ENCODE measurements around the gene PRSS53. TPM values are rescaled to one million over a fixed set of nuclear protein-coding genes. Genes with fewer than 3 reads are reported as not detected.

PRSS53 gene
- total and polyA plus RNA-seq, 10 donors = 1.6 to 6.0 (median 2.5) TPM

GRCh38 chr16:31073142-31073969 lies 15.4 kb downstream of the PRSS53 start:
- DNase-seq = peak; percentile 97
- TF ChIP-seq, protein P1, sequence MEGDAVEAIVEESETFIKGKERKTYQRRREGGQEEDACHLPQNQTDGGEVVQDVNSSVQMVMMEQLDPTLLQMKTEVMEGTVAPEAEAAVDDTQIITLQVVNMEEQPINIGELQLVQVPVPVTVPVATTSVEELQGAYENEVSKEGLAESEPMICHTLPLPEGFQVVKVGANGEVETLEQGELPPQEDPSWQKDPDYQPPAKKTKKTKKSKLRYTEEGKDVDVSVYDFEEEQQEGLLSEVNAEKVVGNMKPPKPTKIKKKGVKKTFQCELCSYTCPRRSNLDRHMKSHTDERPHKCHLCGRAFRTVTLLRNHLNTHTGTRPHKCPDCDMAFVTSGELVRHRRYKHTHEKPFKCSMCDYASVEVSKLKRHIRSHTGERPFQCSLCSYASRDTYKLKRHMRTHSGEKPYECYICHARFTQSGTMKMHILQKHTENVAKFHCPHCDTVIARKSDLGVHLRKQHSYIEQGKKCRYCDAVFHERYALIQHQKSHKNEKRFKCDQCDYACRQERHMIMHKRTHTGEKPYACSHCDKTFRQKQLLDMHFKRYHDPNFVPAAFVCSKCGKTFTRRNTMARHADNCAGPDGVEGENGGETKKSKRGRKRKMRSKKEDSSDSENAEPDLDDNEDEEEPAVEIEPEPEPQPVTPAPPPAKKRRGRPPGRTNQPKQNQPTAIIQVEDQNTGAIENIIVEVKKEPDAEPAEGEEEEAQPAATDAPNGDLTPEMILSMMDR (IDR thresholded peaks at IDR 0.05 in 8 of 11, conservative IDR thresholded peaks at IDR 0.05 in 3 of 11) = peak in 2 of 11 experiments; percentile 9 to 25
- TF ChIP-seq POLR2AphosphoS5 (IDR thresholded peaks at IDR 0.05) = peak in 1 of 3 donors; percentile 67
- no peak for TF ChIP-seq POLR2A (IDR thresholded peaks at IDR 0.05)
- Histone ChIP-seq H3K9me3 (no peaks in the 10 kb centered on the region), H3K4me1 (peaks cover 21 to 63% (median 41%) of the 10 kb centered on the region in 6 donors), H3K27ac (peak overlapping the region; percentile 89 to 98 (median 94)), H3K4me3 (peak overlapping the region; percentile 75 to 100 (median 96)), H3K36me3 (peaks cover 0 to 28% (median 24%) of the 10 kb centered on the region in 6 donors), H3K27me3 (replicated peaks in 1 of 7) (no peaks in the 10 kb centered on the region)
- 0 to 1% (median 0%) methylated on average over 43 to 83 of the region's 83 CpGs for WGBS, 5 donors
- intact Hi-C loops (cut with DNase I; ENCODE audit: low total_unique reads) = no loop called here

GRCh38 chr16:31072540-31073141 lies 16.1 kb downstream of the PRSS53 start:
- 1 to 7% (median 4%) methylated on average over 27 of the region's 27 CpGs for WGBS, 5 donors
- peak overlapping the region; percentile 75 to 100 (median 96) for H3K4me3 ChIP-seq
- intact Hi-C loops (cut with DNase I; ENCODE audit: low total_unique reads) = no loop called here
- no peak for DNase-seq
- H3K27ac ChIP-seq = peak overlapping the region; percentile 89 to 98 (median 94)
- H3K4me1 ChIP-seq = peaks cover 21 to 57% (median 41%) of the 10 kb centered on the region in 6 donors
- TF ChIP-seq POLR2AphosphoS5 (IDR thresholded peaks at IDR 0.05) = no peak
- TF ChIP-seq, protein P1 (IDR thresholded peaks at IDR 0.05 in 8 of 11, conservative IDR thresholded peaks at IDR 0.05 in 3 of 11) = no peak
- H3K9me3 ChIP-seq = no peaks in the 10 kb centered on the region
- peaks cover 0 to 21% (median 16%) of the 10 kb centered on the region in 6 donors for H3K36me3 ChIP-seq
- no peaks in the 10 kb centered on the region for H3K27me3 ChIP-seq (replicated peaks in 1 of 7)

DNA sequence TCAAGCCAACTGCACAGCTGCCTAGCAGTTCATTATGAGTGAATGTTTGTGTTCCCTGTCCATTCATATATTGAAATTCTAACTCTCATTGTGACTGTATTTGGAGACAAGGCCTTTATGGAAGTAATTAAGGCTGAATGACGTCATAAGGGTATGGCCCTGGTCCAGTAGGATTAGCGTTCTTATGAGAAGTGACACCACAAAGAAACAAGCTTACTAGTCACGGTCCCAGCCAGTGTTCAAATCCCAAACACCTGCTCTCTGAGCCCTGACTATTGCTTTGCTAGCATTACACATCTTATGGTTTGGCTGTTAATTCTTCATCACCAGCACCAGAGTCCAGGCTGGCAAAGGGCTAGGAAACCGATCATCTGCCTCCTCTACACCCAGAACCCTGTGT lies 16.9 kb downstream of the PRSS53 start:
- Histone ChIP-seq H3K9me3 (no peaks in the 10 kb centered on the region), H3K27ac (peak overlapping the region; percentile 89 to 98 (median 94)), H3K4me3 (peak overlapping the region in 5 of 8 donors; percentile 75 to 100 (median 95)), H3K27me3 (replicated peaks in 1 of 7) (no peaks in the 10 kb centered on the region), H3K4me1 (peaks cover 21 to 58% (median 41%) of the 10 kb centered on the region in 6 donors), H3K36me3 (peaks cover 0 to 13% (median 9%) of the 10 kb centered on the region in 6 donors)
- 38 to 66% (median 49%) methylated on average over 4 of the region's 4 CpGs for WGBS, 5 donors
- no peak for DNase-seq
- intact Hi-C loops (cut with DNase I; ENCODE audit: low total_unique reads) = no loop called here
- no peak for TF ChIP-seq POLR2AphosphoS5 (IDR thresholded peaks at IDR 0.05)
- TF ChIP-seq, protein P1 (IDR thresholded peaks at IDR 0.05 in 8 of 11, conservative IDR thresholded peaks at IDR 0.05 in 3 of 11) = no peak
- TF ChIP-seq POLR2A (IDR thresholded peaks at IDR 0.05) = no peak

DNA sequence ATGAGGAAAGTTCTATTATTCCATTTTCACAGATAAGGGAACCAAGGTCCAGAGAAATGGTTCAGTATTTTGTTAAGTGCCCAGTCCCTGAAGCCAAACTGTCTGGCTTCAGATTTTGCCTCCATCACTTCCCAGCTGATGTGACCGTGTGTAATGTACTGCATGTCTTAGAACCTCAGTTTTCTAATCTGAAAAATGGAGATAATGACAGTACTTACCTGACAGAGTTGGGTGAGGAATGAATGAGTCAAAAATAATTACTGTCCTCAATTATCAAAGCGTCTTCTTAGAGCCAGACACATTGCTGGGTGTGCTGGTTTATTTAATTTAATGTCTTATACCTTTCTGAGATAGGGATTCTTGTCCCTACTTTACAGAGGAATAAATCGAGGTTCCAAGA lies 21.4 kb downstream of the PRSS53 start:
- WGBS, 5 donors = 88 to 96% (median 88%) methylated on average over 3 of the region's 3 CpGs
- peaks cover 7 to 66% (median 39%) of the 10 kb centered on the region in 6 donors for H3K4me1 ChIP-seq

More for the DNA sequence above, 21.4 kb downstream of the PRSS53 start:
- Histone ChIP-seq H3K27ac (no peak overlapping the region), H3K4me3 (no peak overlapping the region), H3K36me3 (peaks cover 0 to 20% (median 9%) of the 10 kb centered on the region in 6 donors), H3K9me3 (no peaks in the 10 kb centered on the region), H3K27me3 (replicated peaks in 1 of 7) (no peaks in the 10 kb centered on the region)
- intact Hi-C loops (cut with DNase I; ENCODE audit: low total_unique reads) = no loop called here
- DNase-seq = no peak
- TF ChIP-seq POLR2AphosphoS5 (IDR thresholded peaks at IDR 0.05) (no peak), POLR2A (IDR thresholded peaks at IDR 0.05) (no peak)
- TF ChIP-seq, protein P1 (IDR thresholded peaks at IDR 0.05 in 8 of 11, conservative IDR thresholded peaks at IDR 0.05 in 3 of 11) = no peak
